ENCODE results near the gene MYO9B.
"Not testable (repeated sequence)": the region's sequence is repeated elsewhere in the genome, so short reads cannot be mapped to it uniquely, and the experiment has no call there.

The MYO9B gene

GRCh38 chr19:17159466-17160393 is 84.2 kb downstream of the MYO9B start:
- H3K27me3 ChIP-seq (ENCODE audit: insufficient read depth, low read length): no peaks in the 10 kb centered on the region
- peaks cover 14% of the 10 kb centered on the region for H3K9me3 ChIP-seq (ENCODE audit: low read length)
- no peaks in the 10 kb centered on the region for H3K4me1 ChIP-seq (ENCODE audit: insufficient read depth, low read length)
- no peak overlapping the region for H3K4me3 ChIP-seq (ENCODE audit: low read length)
- no peak overlapping the region for H2AFZ ChIP-seq (ENCODE audit: low read depth, low read length)
- peaks cover 65% of the 10 kb centered on the region for H3K36me3 ChIP-seq (ENCODE audit: insufficient read depth, low read length)

- H3K4me1 ChIP-seq (ENCODE audit: insufficient read depth, low read length): no peaks in the 10 kb centered on the region
- no peak overlapping the region for H2AFZ ChIP-seq (ENCODE audit: low read depth, low read length)
- no peaks in the 10 kb centered on the region for H3K27me3 ChIP-seq (ENCODE audit: insufficient read depth, low read length)
- H3K4me3 ChIP-seq (ENCODE audit: low read length): no peak overlapping the region
- H3K36me3 ChIP-seq (ENCODE audit: insufficient read depth, low read length): peaks cover 70% of the 10 kb centered on the region
- H3K9me3 ChIP-seq (ENCODE audit: low read length): peaks cover 14% of the 10 kb centered on the region
These were observed 85.3 kb downstream of the MYO9B start for GRCh38 chr19:17160908-17161307.

- H2AFZ ChIP-seq (ENCODE audit: low read depth, low read length); H3K27me3 ChIP-seq (ENCODE audit: insufficient read depth, low read length); H3K4me1 ChIP-seq (ENCODE audit: insufficient read depth, low read length); H3K4me3 ChIP-seq (ENCODE audit: low read length): not testable (repeated sequence)
- H3K36me3 ChIP-seq (ENCODE audit: insufficient read depth, low read length): peaks cover 68% of the 10 kb centered on the region
- H3K9me3 ChIP-seq (ENCODE audit: low read length): peaks cover 16% of the 10 kb centered on the region
These were observed 86.6 kb downstream of the MYO9B start for GRCh38 chr19:17162131-17162530.

GRCh38 chr19:17162580-17162979 is 87.0 kb downstream of the MYO9B start:
- no peak overlapping the region for H3K4me3 ChIP-seq (ENCODE audit: low read length)
- H3K27me3 ChIP-seq (ENCODE audit: insufficient read depth, low read length): no peaks in the 10 kb centered on the region
- no peaks in the 10 kb centered on the region for H3K4me1 ChIP-seq (ENCODE audit: insufficient read depth, low read length)
- no peak overlapping the region for H2AFZ ChIP-seq (ENCODE audit: low read depth, low read length)
- H3K9me3 ChIP-seq (ENCODE audit: low read length): peaks cover 16% of the 10 kb centered on the region
- H3K36me3 ChIP-seq (ENCODE audit: insufficient read depth, low read length): peaks cover 72% of the 10 kb centered on the region

- Histone ChIP-seq H3K36me3 (ENCODE audit: insufficient read depth, low read length) (peaks cover 72% of the 10 kb centered on the region), H2AFZ (ENCODE audit: low read depth, low read length) (no peak overlapping the region), H3K4me3 (ENCODE audit: low read length) (no peak overlapping the region), H3K9me3 (ENCODE audit: low read length) (peaks cover 17% of the 10 kb centered on the region), H3K4me1 (ENCODE audit: insufficient read depth, low read length) (no peaks in the 10 kb centered on the region), H3K27me3 (ENCODE audit: insufficient read depth, low read length) (no peaks in the 10 kb centered on the region)
These were observed 88.1 kb downstream of the MYO9B start for GRCh38 chr19:17163652-17164051.

GRCh38 chr19:17164639-17165038 is 89.1 kb downstream of the MYO9B start:
- Histone ChIP-seq H3K4me1 (ENCODE audit: insufficient read depth, low read length) (no peaks in the 10 kb centered on the region), H3K27me3 (ENCODE audit: insufficient read depth, low read length) (no peaks in the 10 kb centered on the region), H3K36me3 (ENCODE audit: insufficient read depth, low read length) (peaks cover 71% of the 10 kb centered on the region), H2AFZ (ENCODE audit: low read depth, low read length) (no peak overlapping the region), H3K4me3 (ENCODE audit: low read length) (no peak overlapping the region), H3K9me3 (ENCODE audit: low read length) (peaks cover 19% of the 10 kb centered on the region)

GRCh38 chr19:17165715-17166114 is 90.1 kb downstream of the MYO9B start:
- no peaks in the 10 kb centered on the region for H3K27me3 ChIP-seq (ENCODE audit: insufficient read depth, low read length)
- peaks cover 73% of the 10 kb centered on the region for H3K36me3 ChIP-seq (ENCODE audit: insufficient read depth, low read length)
- H3K4me3 ChIP-seq (ENCODE audit: low read length): no peak overlapping the region
- H3K9me3 ChIP-seq (ENCODE audit: low read length): peaks cover 19% of the 10 kb centered on the region
- no peak overlapping the region for H2AFZ ChIP-seq (ENCODE audit: low read depth, low read length)
- H3K4me1 ChIP-seq (ENCODE audit: insufficient read depth, low read length): no peaks in the 10 kb centered on the region

GRCh38 chr19:17170538-17171297 is 95.1 kb downstream of the MYO9B start:
- H3K9me3 ChIP-seq (ENCODE audit: low read length): peaks cover 6% of the 10 kb centered on the region
- H3K36me3 ChIP-seq (ENCODE audit: insufficient read depth, low read length): peaks cover 67% of the 10 kb centered on the region
- no peak overlapping the region for H2AFZ ChIP-seq (ENCODE audit: low read depth, low read length)
- no peaks in the 10 kb centered on the region for H3K27me3 ChIP-seq (ENCODE audit: insufficient read depth, low read length)
- no peaks in the 10 kb centered on the region for H3K4me1 ChIP-seq (ENCODE audit: insufficient read depth, low read length)
- H3K4me3 ChIP-seq (ENCODE audit: low read length): no peak overlapping the region

- Histone ChIP-seq H2AFZ (ENCODE audit: low read depth, low read length) (no peak overlapping the region), H3K9me3 (ENCODE audit: low read length) (peaks cover 4% of the 10 kb centered on the region), H3K27me3 (ENCODE audit: insufficient read depth, low read length) (no peaks in the 10 kb centered on the region), H3K4me3 (ENCODE audit: low read length) (no peak overlapping the region), H3K36me3 (ENCODE audit: insufficient read depth, low read length) (peaks cover 64% of the 10 kb centered on the region), H3K4me1 (ENCODE audit: insufficient read depth, low read length) (no peaks in the 10 kb centered on the region)
These were observed 96.3 kb downstream of the MYO9B start for GRCh38 chr19:17171874-17172273.

- H3K4me3 ChIP-seq (ENCODE audit: low read length): no peak overlapping the region
- peaks cover 64% of the 10 kb centered on the region for H3K36me3 ChIP-seq (ENCODE audit: insufficient read depth, low read length)
- peaks cover 4% of the 10 kb centered on the region for H3K9me3 ChIP-seq (ENCODE audit: low read length)
- no peak overlapping the region for H2AFZ ChIP-seq (ENCODE audit: low read depth, low read length)
- no peaks in the 10 kb centered on the region for H3K4me1 ChIP-seq (ENCODE audit: insufficient read depth, low read length)
- H3K27me3 ChIP-seq (ENCODE audit: insufficient read depth, low read length): no peaks in the 10 kb centered on the region
These were observed 97.2 kb downstream of the MYO9B start for GRCh38 chr19:17172624-17173345.

- H3K4me1 ChIP-seq (ENCODE audit: insufficient read depth, low read length): no peaks in the 10 kb centered on the region
- H3K27me3 ChIP-seq (ENCODE audit: insufficient read depth, low read length): no peaks in the 10 kb centered on the region
- no peak overlapping the region for H2AFZ ChIP-seq (ENCODE audit: low read depth, low read length)
- peaks cover 35% of the 10 kb centered on the region for H3K36me3 ChIP-seq (ENCODE audit: insufficient read depth, low read length)
- no peaks in the 10 kb centered on the region for H3K9me3 ChIP-seq (ENCODE audit: low read length)
- H3K4me3 ChIP-seq (ENCODE audit: low read length): no peak overlapping the region
These were observed 102.7 kb downstream of the MYO9B start for GRCh38 chr19:17178291-17178690.

- Histone ChIP-seq H3K4me3 (ENCODE audit: low read length) (no peak overlapping the region), H3K36me3 (ENCODE audit: insufficient read depth, low read length) (peaks cover 45% of the 10 kb centered on the region), H3K9me3 (ENCODE audit: low read length) (no peaks in the 10 kb centered on the region), H3K27me3 (ENCODE audit: insufficient read depth, low read length) (no peaks in the 10 kb centered on the region), H2AFZ (ENCODE audit: low read depth, low read length) (no peak overlapping the region), H3K4me1 (ENCODE audit: insufficient read depth, low read length) (no peaks in the 10 kb centered on the region)
These were observed 105.6 kb downstream of the MYO9B start for GRCh38 chr19:17180997-17181702.
